ENCODE results near the gene CDK6. TPM values are rescaled to one million over a fixed set of nuclear protein-coding genes. Genes with fewer than 3 reads are reported as not detected.
A peak's percentile ranks its signal among the peaks of the same experiment; 100 is the strongest.

The CDK6 gene
- total RNA-seq, 1 donor, result 36.0 TPM

- DNase-seq (ENCODE audit: low read depth), result no peak
- no peak overlapping the region for H3K4me3 ChIP-seq (ENCODE audit: low read depth, low read length)
- no peak for TF ChIP-seq CTCF (IDR thresholded peaks at IDR 0.05; ENCODE audit: insufficient read depth, low read length)
These were observed 2.6 kb upstream of the CDK6 start for GRCh38 chr7:92838934-92839333.

GRCh38 chr7:92837000-92837749, 802 bp upstream of the CDK6 start:
- peak overlapping the region; percentile 96 for H3K4me3 ChIP-seq (ENCODE audit: low read depth, low read length)
- no peak for TF ChIP-seq CTCF (IDR thresholded peaks at IDR 0.05; ENCODE audit: insufficient read depth, low read length)
- DNase-seq (ENCODE audit: low read depth), result peak; percentile 45

- DNase-seq (ENCODE audit: low read depth), result peak; percentile 31
- no peak for TF ChIP-seq CTCF (IDR thresholded peaks at IDR 0.05; ENCODE audit: insufficient read depth, low read length)
- H3K4me3 ChIP-seq (ENCODE audit: low read depth, low read length), result peak overlapping the region; percentile 96
These were observed 403 bp downstream of the CDK6 start for GRCh38 chr7:92835851-92836488.

- DNase-seq (ENCODE audit: low read depth), result peak; percentile 63
- no peak for TF ChIP-seq CTCF (IDR thresholded peaks at IDR 0.05; ENCODE audit: insufficient read depth, low read length)
- H3K4me3 ChIP-seq (ENCODE audit: low read depth, low read length), result peak overlapping the region; percentile 96
These were observed 1.0 kb downstream of the CDK6 start for GRCh38 chr7:92835261-92835850.

- DNase-seq (ENCODE audit: low read depth), result no peak
- peak overlapping the region; percentile 96 for H3K4me3 ChIP-seq (ENCODE audit: low read depth, low read length)
- no peak for TF ChIP-seq CTCF (IDR thresholded peaks at IDR 0.05; ENCODE audit: insufficient read depth, low read length)
These were observed 1.7 kb downstream of the CDK6 start for GRCh38 chr7:92834507-92835260.

- DNase-seq (ENCODE audit: low read depth), result peak; percentile 70
- H3K4me3 ChIP-seq (ENCODE audit: low read depth, low read length), result peak overlapping the region; percentile 96
- peak; percentile 24 for TF ChIP-seq CTCF (IDR thresholded peaks at IDR 0.05; ENCODE audit: insufficient read depth, low read length)
These were observed 2.4 kb downstream of the CDK6 start for GRCh38 chr7:92833766-92834506.
